Esophagus squamous epithelium (tissue), 4 donors: ENCODE results near the gene SETD1A.

ENCODE experiments used
- POLR2A ChIP-seq, 4 donors: fragments of 450-650 bp; IDR thresholded peaks; one replicate each; pipeline ENCODE4 v1.6.1; 2017; ENCODE audit warnings: antibody characterized with exemption in 4 of 4, mild to moderate bottlenecking in 4 of 4, moderate library complexity in 3 of 4
- TF ChIP-seq, protein P1 (sequence below), 6 experiments: fragments of 450-650 bp in 4 of 6; fragments of 200-600 bp in 2 of 6; sonication (generic) in 2 of 6; IDR thresholded peaks; one replicate each; pipeline ENCODE4 v1.5.1; 2016 to 2019; ENCODE audit warnings: antibody characterized with exemption in 6 of 6, mild to moderate bottlenecking in 4 of 6, moderate library complexity in 4 of 6

DNA sequence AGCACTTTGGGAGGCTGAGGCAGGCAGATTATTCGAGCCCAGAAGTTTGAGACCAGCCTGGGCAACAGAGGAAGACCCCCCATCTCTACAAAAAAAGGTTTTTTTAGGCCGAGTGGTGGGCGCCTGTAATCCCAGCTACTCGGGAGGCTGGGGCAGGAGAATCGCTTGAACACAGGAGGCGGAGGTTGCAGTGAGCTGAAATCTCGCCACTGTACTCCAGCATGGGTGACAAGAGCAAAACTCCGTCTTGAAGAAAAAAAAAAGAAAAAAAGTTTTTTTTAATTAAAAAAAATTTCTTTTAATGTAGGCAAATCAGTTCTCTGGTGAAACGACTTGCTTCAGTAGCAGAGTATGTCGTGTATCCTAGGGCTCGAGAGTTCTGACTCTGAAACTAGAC lies 38.4 kb downstream of the SETD1A start:
- TF ChIP-seq, protein P1, sequence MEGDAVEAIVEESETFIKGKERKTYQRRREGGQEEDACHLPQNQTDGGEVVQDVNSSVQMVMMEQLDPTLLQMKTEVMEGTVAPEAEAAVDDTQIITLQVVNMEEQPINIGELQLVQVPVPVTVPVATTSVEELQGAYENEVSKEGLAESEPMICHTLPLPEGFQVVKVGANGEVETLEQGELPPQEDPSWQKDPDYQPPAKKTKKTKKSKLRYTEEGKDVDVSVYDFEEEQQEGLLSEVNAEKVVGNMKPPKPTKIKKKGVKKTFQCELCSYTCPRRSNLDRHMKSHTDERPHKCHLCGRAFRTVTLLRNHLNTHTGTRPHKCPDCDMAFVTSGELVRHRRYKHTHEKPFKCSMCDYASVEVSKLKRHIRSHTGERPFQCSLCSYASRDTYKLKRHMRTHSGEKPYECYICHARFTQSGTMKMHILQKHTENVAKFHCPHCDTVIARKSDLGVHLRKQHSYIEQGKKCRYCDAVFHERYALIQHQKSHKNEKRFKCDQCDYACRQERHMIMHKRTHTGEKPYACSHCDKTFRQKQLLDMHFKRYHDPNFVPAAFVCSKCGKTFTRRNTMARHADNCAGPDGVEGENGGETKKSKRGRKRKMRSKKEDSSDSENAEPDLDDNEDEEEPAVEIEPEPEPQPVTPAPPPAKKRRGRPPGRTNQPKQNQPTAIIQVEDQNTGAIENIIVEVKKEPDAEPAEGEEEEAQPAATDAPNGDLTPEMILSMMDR (IDR thresholded peaks at IDR 0.05) = no peak
- no peak for TF ChIP-seq POLR2A (IDR thresholded peaks at IDR 0.05)
